A673 (cell line): ENCODE results near the gene SAT2. TPM values are rescaled to one million over a fixed set of nuclear protein-coding genes. Genes with fewer than 3 reads are reported as not detected.
A peak's percentile ranks its signal among the peaks of the same experiment; 100 is the strongest.
"Not testable (repeated sequence)": the region's sequence is repeated elsewhere in the genome, so short reads cannot be mapped to it uniquely, and the experiment has no call there.

ENCODE experiments used
- BruUV-seq: library from RNA; stranded (reverse); fragments of 400-500 nt; replicated peaks from 2 replicates; lab custom pipeline; 2021; lab: Mats Ljungman, UMichigan
- CTCF ChIA-PET: fragments of 300-600 bp; sonication (Branson Sonifier 250); formaldehyde crosslinking; loops from one replicate; lab custom pipeline; 2022; ENCODE audit warnings: antibody characterized with exemption; lab: Charles Lee
- POLR2A ChIA-PET: fragments of 300-600 bp; sonication (Branson Sonifier 250); formaldehyde crosslinking; loops from one replicate; lab custom pipeline; 2022; ENCODE audit warnings: antibody characterized with exemption; ENCODE audit not compliant: low non-redundant PET; lab: Charles Lee
- DNase-seq: peaks from one replicate; pipeline ENCODE4 v3.0.0-alpha.2; 2015; ENCODE audit warnings: low spot score
- H3K27ac ChIP-seq: fragments of 200-600 bp; sonication (generic); 2 replicates; pipeline ENCODE4 v1.5.1; 2016; ENCODE audit warnings: mixed run types, low read depth, mild to moderate bottlenecking, mixed read lengths, antibody characterized with exemption, low read length; ENCODE audit not compliant: poor library complexity, severe bottlenecking
- H3K27me3 ChIP-seq: fragments of 200-600 bp; sonication (generic); replicated peaks from 2 replicates; pipeline ENCODE4 v1.6.1; 2017; ENCODE audit warnings: mixed run types, low read depth, mild to moderate bottlenecking, mixed read lengths, antibody characterized with exemption, low read length; ENCODE audit not compliant: insufficient read depth, poor library complexity
- H3K36me3 ChIP-seq: fragments of 200-600 bp; sonication (generic); 2 replicates; pipeline ENCODE4 v1.6.1; 2016; ENCODE audit warnings: mixed run types, mild to moderate bottlenecking, mixed read lengths, antibody characterized with exemption, low read length; ENCODE audit not compliant: insufficient read depth, poor library complexity, severe bottlenecking
- H3K4me1 ChIP-seq: fragments of 200-600 bp; sonication (generic); 2 replicates; pipeline ENCODE4 v1.6.1; 2017; ENCODE audit warnings: mixed run types, mild to moderate bottlenecking, mixed read lengths, antibody characterized with exemption, low read length; ENCODE audit not compliant: insufficient read depth, poor library complexity, severe bottlenecking
- H3K4me3 ChIP-seq: fragments of 200-600 bp; sonication (generic); 2 replicates; pipeline ENCODE4 v1.5.1; 2016; ENCODE audit warnings: low read depth, mixed run types, mild to moderate bottlenecking, mixed read lengths, low read length; ENCODE audit not compliant: poor library complexity, severe bottlenecking
- H3K9me3 ChIP-seq: fragments of 200-600 bp; sonication (generic); 2 replicates; pipeline ENCODE4 v1.6.1; 2016; ENCODE audit warnings: mixed run types, low read depth, mild to moderate bottlenecking, mixed read lengths, antibody characterized with exemption, low read length; ENCODE audit not compliant: poor library complexity, severe bottlenecking
- CTCF ChIP-seq: fragments of 300-800, 200-600 bp; sonication (generic); conservative IDR thresholded peaks from 2 replicates; pipeline ENCODE4 v1.5.1; 2017; ENCODE audit warnings: low read depth, mild to moderate bottlenecking, antibody characterized with exemption, low read length, moderate library complexity, mixed read lengths
- EZH2 ChIP-seq: fragments of 200-600 bp; sonication (generic); IDR thresholded peaks from 2 replicates; pipeline ENCODE4 v1.6.1; 2017; ENCODE audit warnings: borderline replicate concordance, low read depth, mild to moderate bottlenecking, mixed read lengths, antibody characterized with exemption, low read length; ENCODE audit not compliant: poor library complexity, severe bottlenecking
- intact Hi-C: fragments of 100-400 bp; cut with micrococcal nuclease; formaldehyde crosslinking; loops from one replicate; pipeline ENCODE4 v1.10.0; 2022; ENCODE audit not compliant: unreplicated experiment
- total RNA-seq: library from RNA; stranded (reverse); gene quantifications from 2 replicates; pipeline ENCODE4 v1.2.3, GENCODE V29; 2021

The SAT2 gene
- total RNA-seq, 1 experiment from 2014 or later, result 61.7 TPM

GRCh38 chr17:7626307-7626706 is 1.3 kb downstream of the SAT2 start:
- Histone ChIP-seq H3K27me3 (no peaks in the 10 kb centered on the region), H3K4me3 (peak overlapping the region; percentile 94), H3K4me1 (no peaks in the 10 kb centered on the region), H3K36me3 (no peaks in the 10 kb centered on the region), H3K27ac (peak overlapping the region; percentile 95), H3K9me3 (no peaks in the 10 kb centered on the region)
- ChIA-PET POLR2A (interaction anchor here (0.6 kb wide), 1 partner anchor 222 kb away, joined by 4 read pairs; no protein-coding TSS in a partner anchor), CTCF (no interaction called here)
- BruUV-seq, result TSS peak; percentile 93
- TF ChIP-seq CTCF (no peak), EZH2 (no peak)
- no peak for DNase-seq
- intact Hi-C loops, result loop anchor here (5.0 kb wide), 1 partner anchor 61 kb away; the partner anchor contains the start of genes TP53 and WRAP53

- BruUV-seq, H3K36me3 ChIP-seq, H3K4me1 ChIP-seq, H3K27me3 ChIP-seq, H3K4me3 ChIP-seq, H3K27ac ChIP-seq, H3K9me3 ChIP-seq, CTCF ChIA-PET, DNase-seq: not testable (repeated sequence)
- intact Hi-C loops, result loop anchor here (5.0 kb wide), 1 partner anchor 62 kb away; the partner anchor contains the start of genes TP53 and WRAP53
- POLR2A ChIA-PET, result interaction anchor here (0.6 kb wide), 1 partner anchor 221 kb away, joined by 4 read pairs; no protein-coding TSS in a partner anchor
Observed at GRCh38 chr17:7625749-7626148, 1.9 kb downstream of the SAT2 start.

- intact Hi-C loops, result no loop called here
- no peaks in the 10 kb centered on the region for H3K9me3 ChIP-seq
- ChIA-PET POLR2A (no interaction called here), CTCF (no interaction called here)
- no peaks in the 10 kb centered on the region for H3K4me1 ChIP-seq
- BruUV-seq, result no TSS peak
- H3K27ac ChIP-seq, result no peak overlapping the region
- TF ChIP-seq CTCF (no peak), EZH2 (no peak)
- no peak overlapping the region for H3K4me3 ChIP-seq
- no peaks in the 10 kb centered on the region for H3K36me3 ChIP-seq
- DNase-seq, result no peak
- no peaks in the 10 kb centered on the region for H3K27me3 ChIP-seq
Observed at GRCh38 chr17:7623661-7624060, 4.0 kb downstream of the SAT2 start.

GRCh38 chr17:7620835-7621234 is 6.8 kb downstream of the SAT2 start:
- TF ChIP-seq CTCF, result no peak
- TF ChIP-seq EZH2, result no peak
- POLR2A ChIA-PET, result no interaction called here
- Histone ChIP-seq H3K4me3 (no peak overlapping the region), H3K36me3 (no peaks in the 10 kb centered on the region), H3K27me3 (no peaks in the 10 kb centered on the region), H3K27ac (no peak overlapping the region), H3K9me3 (no peaks in the 10 kb centered on the region), H3K4me1 (no peaks in the 10 kb centered on the region)
- intact Hi-C loops, result no loop called here
- CTCF ChIA-PET, result interaction anchor here (0.7 kb wide), 1 partner anchor 106 kb away, joined by 4 read pairs; no protein-coding TSS in a partner anchor
- no TSS peak for BruUV-seq
- DNase-seq, result no peak
